GM12891 (cell line): ENCODE results near the gene ZNF407.

ENCODE experiments used
- POLR2A ChIP-seq: IDR thresholded peaks from 2 replicates; pipeline ENCODE4 v1.6.1; 2011; ENCODE audit warnings: low read depth, low read length, control low read depth
- POLR2AphosphoS5 ChIP-seq: IDR thresholded peaks from 2 replicates; pipeline ENCODE4 v1.6.1; 2011; ENCODE audit warnings: low read depth, low read length, control low read depth
- TAF1 ChIP-seq: IDR thresholded peaks from 2 replicates; pipeline ENCODE4 v1.6.1; 2011; ENCODE audit warnings: low read depth, low read length, control low read depth

GRCh38 chr18:74957588-74958224 is 360.0 kb downstream of the ZNF407 start:
- TF ChIP-seq POLR2AphosphoS5 (no peak), POLR2A (no peak), TAF1 (no peak)
